Measurements from ENCODE around the gene NEURL4.

The NEURL4 gene

DNA sequence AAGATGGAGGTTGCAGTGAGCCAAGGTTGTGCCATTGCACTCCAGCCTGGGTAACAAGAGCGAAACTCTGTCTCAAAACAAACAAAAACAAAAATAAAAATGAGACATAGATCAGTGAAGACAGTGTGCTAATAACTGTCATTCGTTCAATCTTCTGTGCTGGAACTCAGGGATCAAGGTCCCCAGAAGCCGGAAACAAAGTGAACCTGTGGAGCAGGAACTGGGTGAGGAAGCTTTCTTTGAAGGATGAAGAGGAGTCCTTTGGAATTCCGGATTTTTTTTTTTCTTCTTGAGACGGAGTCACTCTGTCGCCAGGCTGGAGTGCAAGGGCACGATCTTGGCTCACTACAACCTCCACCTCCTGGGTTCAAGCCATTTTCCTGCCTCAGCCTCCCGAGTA is 49.7 kb downstream of the NEURL4 start:
- DNase-seq (ENCODE audit: low read depth) = no peak

DNA sequence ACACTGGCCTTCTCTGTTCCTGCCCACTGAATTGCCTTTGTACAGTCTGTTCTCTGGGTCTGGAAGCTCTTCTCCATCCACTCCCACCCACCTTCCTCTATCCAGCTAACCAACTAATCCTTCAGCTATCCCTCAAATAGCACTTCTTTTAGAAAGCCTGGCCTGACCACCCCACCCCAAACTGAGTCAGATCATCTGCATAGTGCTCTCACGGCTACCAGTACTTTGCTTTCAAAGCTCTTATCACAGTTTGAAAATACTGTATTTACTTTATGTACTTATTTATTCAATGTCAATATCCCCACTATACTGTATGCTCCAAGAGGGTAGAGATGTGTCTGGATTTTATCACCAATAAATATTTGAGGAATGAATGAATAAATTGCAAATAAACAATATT is 62.4 kb downstream of the NEURL4 start:
- peak; percentile 39 for DNase-seq (ENCODE audit: low read depth)
